Stomach (tissue), 9 donors: ENCODE data around the gene GAB1. TPM values are rescaled to one million over a fixed set of nuclear protein-coding genes. Genes with fewer than 3 reads are reported as not detected.

Experiments used
- DNase-seq, 2 donors: peaks; one replicate each; pipeline versions ENCODE4 v3.0.0 to v3.0.0-alpha.2; 2013 to 2019
- H3K27ac ChIP-seq, 5 donors: fragments of 200-600 bp in 4 of 5; sonication (generic) in 4 of 5; one replicate each; pipeline ENCODE4 v1.5.1; 2013 to 2019; ENCODE audit warnings: mild to moderate bottlenecking in 1 of 5, moderate library complexity in 1 of 5
- H3K27me3 ChIP-seq, 3 donors: fragments of 200-600 bp; sonication (generic); one replicate each; pipeline ENCODE4 v1.5.1; 2017 to 2019; ENCODE audit warnings: mixed run types in 1 of 3
- H3K36me3 ChIP-seq, 4 donors: fragments of 200-600 bp; sonication (generic); 1 replicate in 3 of 4; 2 replicates in 1 of 4; pipeline ENCODE4 v1.5.1; 2016 to 2019
- H3K4me1 ChIP-seq, 4 donors: fragments of 200-600 bp; sonication (generic); one replicate each; pipeline ENCODE4 v1.5.1; 2016 to 2019
- H3K4me3 ChIP-seq, 4 donors: fragments of 200-600 bp; sonication (generic) in 3 of 4; one replicate each; pipeline ENCODE4 v1.5.1; 2016 to 2019; ENCODE audit warnings: mild to moderate bottlenecking in 1 of 4
- H3K9me3 ChIP-seq, 4 donors: fragments of 200-600 bp; sonication (generic); one replicate each; pipeline ENCODE4 v1.5.1; 2016 to 2019
- EP300 ChIP-seq: sonication (generic); formaldehyde crosslinking; IDR thresholded peaks from one replicate; pipeline ENCODE4 v1.6.1; 2017; ENCODE audit warnings: antibody characterized with exemption
- POLR2A ChIP-seq, 4 donors: fragments of 450-650 bp; IDR thresholded peaks; one replicate each; pipeline ENCODE4 v1.6.1; 2016; ENCODE audit warnings: antibody characterized with exemption in 4 of 4, control low read depth in 2 of 4, mild to moderate bottlenecking in 1 of 4, moderate library complexity in 1 of 4
- POLR2AphosphoS5 ChIP-seq, 3 donors: sonication (generic); formaldehyde crosslinking; IDR thresholded peaks; one replicate each; pipeline ENCODE4 v1.6.1; 2016; ENCODE audit warnings: antibody characterized with exemption in 3 of 3
- WGBS, 5 donors: extraction: QIAGEN DNeasy Blood & Tissue Kit in 3 of 5; methylation state at CpG; one replicate each; pipeline versions ENCODE4 v1.1.5 to v1.1.7; 2013 to 2018; 5-methylcytosine and 5-hydroxymethylcytosine counted together
- intact Hi-C: fragments of 100-400 bp; cut with DNase I; formaldehyde crosslinking; loops from one replicate; pipeline ENCODE4 v1.15.1; 2023; ENCODE audit warnings: low total_unique reads
- polyA plus RNA-seq, 3 donors: library from polyadenylated mRNA; stranded (reverse); fragments of 200-250 nt; gene quantifications; one replicate each; pipeline ENCODE4 v1.2.3, GENCODE V29; 2013
- total RNA-seq, 5 donors: library from RNA; depleted of rRNA; stranded (reverse); fragments of >200 nt; gene quantifications; one replicate each; pipeline versions ENCODE4 v1.1.0 to v1.2.3, GENCODE V29; 2014 to 2016
- TF ChIP-seq, protein P1 (sequence below), 7 experiments: fragments of 450-650 bp in 4 of 7; fragments of 200-600 bp in 3 of 7; sonication (generic) in 3 of 7; IDR thresholded peaks; one replicate each; pipeline ENCODE4 v1.5.1; 2016 to 2019; ENCODE audit warnings: antibody characterized with exemption in 7 of 7, control low read depth in 2 of 7, mild to moderate bottlenecking in 1 of 7
- donor health status: healthy with polysubstance abuse.
- donor health status: Bipolar disorder and iron deficiency.
- donor health status: healthy.

The GAB1 gene
- total and polyA plus RNA-seq, 8 donors, result 3.2 to 101 (median 29.0) TPM

DNA sequence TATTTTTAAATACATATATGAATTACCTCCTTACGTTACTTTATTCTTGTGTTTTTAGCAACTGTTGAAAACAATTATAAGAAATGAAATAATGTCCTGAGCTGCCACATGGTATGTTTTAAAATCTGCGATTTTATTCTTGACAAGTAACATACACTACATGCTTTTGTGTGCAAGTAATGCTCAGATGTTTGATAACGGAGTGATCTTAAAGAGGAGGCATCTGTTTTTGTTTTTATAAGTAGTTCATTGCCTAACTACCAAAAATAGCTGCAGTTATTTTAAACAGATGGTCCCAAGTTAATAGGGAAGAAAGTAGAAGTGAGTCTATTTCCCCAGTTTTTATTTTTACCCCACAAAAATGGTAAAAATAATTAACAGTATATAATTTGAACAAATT, 55.2 kb downstream of the GAB1 start:
- Histone ChIP-seq H3K27me3 (no peaks in the 10 kb centered on the region), H3K4me1 (peaks cover 25 to 85% (median 55%) of the 10 kb centered on the region in 4 donors), H3K36me3 (no peaks in the 10 kb centered on the region), H3K4me3 (no peak overlapping the region), H3K27ac (no peak overlapping the region), H3K9me3 (no peaks in the 10 kb centered on the region)
- peak in 1 of 2 donors; percentile 38 for DNase-seq
- TF ChIP-seq POLR2AphosphoS5 (IDR thresholded peaks at IDR 0.05) (peak in 1 of 3 donors; percentile 11), POLR2A (IDR thresholded peaks at IDR 0.05) (no peak), EP300 (no peak)
- TF ChIP-seq, protein P1, sequence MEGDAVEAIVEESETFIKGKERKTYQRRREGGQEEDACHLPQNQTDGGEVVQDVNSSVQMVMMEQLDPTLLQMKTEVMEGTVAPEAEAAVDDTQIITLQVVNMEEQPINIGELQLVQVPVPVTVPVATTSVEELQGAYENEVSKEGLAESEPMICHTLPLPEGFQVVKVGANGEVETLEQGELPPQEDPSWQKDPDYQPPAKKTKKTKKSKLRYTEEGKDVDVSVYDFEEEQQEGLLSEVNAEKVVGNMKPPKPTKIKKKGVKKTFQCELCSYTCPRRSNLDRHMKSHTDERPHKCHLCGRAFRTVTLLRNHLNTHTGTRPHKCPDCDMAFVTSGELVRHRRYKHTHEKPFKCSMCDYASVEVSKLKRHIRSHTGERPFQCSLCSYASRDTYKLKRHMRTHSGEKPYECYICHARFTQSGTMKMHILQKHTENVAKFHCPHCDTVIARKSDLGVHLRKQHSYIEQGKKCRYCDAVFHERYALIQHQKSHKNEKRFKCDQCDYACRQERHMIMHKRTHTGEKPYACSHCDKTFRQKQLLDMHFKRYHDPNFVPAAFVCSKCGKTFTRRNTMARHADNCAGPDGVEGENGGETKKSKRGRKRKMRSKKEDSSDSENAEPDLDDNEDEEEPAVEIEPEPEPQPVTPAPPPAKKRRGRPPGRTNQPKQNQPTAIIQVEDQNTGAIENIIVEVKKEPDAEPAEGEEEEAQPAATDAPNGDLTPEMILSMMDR (IDR thresholded peaks at IDR 0.05), result no peak
- WGBS, 5 donors, result 39 to 60% (median 47%) methylated on average over 3 of the region's 3 CpGs
- intact Hi-C loops, result loop anchor here (10.0 kb wide), 1 partner anchor 47 kb away; no protein-coding TSS in a partner anchor

DNA sequence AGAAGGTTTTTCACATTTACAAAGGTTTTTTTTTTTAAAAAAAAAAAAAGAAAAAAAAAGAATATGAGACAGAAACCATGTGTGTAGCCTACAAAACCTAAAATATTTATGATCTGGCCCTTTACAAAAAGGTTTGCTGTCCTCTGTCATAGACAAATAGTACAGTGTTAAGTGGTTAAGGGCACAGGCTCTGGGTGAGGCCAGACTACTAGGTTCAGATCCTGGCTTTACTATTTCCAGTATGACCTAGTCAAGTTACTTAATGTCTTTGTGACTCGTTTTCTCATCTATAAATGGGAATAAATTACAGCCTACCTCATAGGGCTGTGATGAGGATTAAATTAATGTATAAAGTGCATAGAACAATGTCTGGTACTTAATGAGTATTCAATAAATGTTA, 56.5 kb downstream of the GAB1 start:
- Histone ChIP-seq H3K4me1 (peaks cover 29 to 84% (median 53%) of the 10 kb centered on the region in 4 donors), H3K27me3 (no peaks in the 10 kb centered on the region), H3K9me3 (no peaks in the 10 kb centered on the region), H3K36me3 (no peaks in the 10 kb centered on the region), H3K27ac (peak overlapping the region in 2 of 5 donors; percentile 1 to 15), H3K4me3 (no peak overlapping the region)
- no peak for DNase-seq
- TF ChIP-seq POLR2AphosphoS5 (IDR thresholded peaks at IDR 0.05) (no peak), EP300 (no peak), POLR2A (IDR thresholded peaks at IDR 0.05) (no peak)
- TF ChIP-seq, protein P1 (IDR thresholded peaks at IDR 0.05), result no peak
- intact Hi-C loops, result loop anchor here (10.0 kb wide), 1 partner anchor 48 kb away; no protein-coding TSS in a partner anchor
- WGBS, 5 donors, result 63 to 88% (median 73%) methylated on average over 1 of the region's 1 CpG

DNA sequence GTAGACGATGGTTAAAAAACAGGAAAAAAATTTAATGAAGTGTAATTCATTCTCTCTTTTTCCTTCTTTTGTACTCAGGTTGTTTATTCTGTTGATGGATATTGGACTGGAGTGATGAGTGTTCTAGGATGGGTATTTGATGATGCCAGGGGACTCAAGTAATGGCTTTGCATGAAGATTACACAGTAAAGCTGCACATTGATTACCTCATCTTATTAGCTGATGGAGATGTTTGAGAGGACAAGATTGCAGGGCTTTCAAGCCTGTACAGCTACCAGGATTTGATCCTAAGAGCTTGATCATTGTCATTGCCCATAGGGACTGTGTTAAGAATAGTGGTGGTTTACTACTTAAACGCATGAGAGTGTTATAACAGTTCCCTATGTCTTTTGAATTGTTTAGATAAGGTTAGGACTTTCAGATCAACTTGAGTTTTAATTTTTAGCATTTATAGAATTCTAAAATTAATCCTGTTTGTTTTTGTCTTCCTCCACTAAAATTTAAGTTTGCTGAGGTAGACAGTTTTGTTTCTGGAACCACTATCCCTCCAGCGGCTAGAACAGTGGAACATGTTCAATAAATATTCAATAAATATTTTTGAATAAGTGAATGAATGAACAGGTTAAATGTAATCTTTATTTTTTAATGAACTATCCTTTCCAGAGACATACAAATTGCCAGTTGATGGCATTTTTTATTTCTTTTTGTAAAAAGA, 58.2 kb downstream of the GAB1 start:
- peaks cover 17 to 76% (median 47%) of the 10 kb centered on the region in 4 donors for H3K4me1 ChIP-seq
- H3K4me3 ChIP-seq, result no peak overlapping the region
- no peaks in the 10 kb centered on the region for H3K27me3 ChIP-seq
- TF ChIP-seq, protein P1 (IDR thresholded peaks at IDR 0.05), result no peak
- TF ChIP-seq EP300 (no peak), POLR2AphosphoS5 (IDR thresholded peaks at IDR 0.05) (no peak), POLR2A (IDR thresholded peaks at IDR 0.05) (no peak)
- H3K9me3 ChIP-seq, result no peaks in the 10 kb centered on the region
- intact Hi-C loops, result loop anchor here (10.0 kb wide), 1 partner anchor 50 kb away; no protein-coding TSS in a partner anchor
- no peaks in the 10 kb centered on the region for H3K36me3 ChIP-seq
- no peak for DNase-seq
- 57 to 82% (median 71%) methylated on average over 3 of the region's 3 CpGs for WGBS, 5 donors
- no peak overlapping the region for H3K27ac ChIP-seq

DNA sequence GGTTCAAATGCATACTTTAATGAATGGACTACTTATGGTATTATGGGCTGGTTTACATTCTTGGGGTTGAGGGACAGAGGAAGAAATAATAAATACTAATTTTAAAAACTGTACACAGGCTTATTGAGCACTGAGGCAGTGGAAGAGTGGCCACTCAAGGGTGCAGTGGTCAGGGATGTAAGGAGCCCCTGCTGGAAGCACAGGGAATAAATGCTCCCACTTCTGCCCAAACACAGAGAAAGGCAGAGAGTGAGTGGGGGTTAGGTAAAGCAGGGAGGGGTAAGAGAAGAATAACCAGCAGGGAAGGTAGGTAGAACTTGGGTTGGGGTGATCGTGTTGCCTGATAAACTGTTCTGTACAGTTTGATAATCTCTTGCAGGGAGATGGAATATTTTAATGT, 60.0 kb downstream of the GAB1 start:
- peaks cover 6 to 64% (median 39%) of the 10 kb centered on the region in 4 donors for H3K4me1 ChIP-seq
- no peak overlapping the region for H3K27ac ChIP-seq
- WGBS, 5 donors, result 28 to 57% (median 38%) methylated on average over 1 of the region's 1 CpG
- H3K36me3 ChIP-seq, result no peaks in the 10 kb centered on the region
- no peaks in the 10 kb centered on the region for H3K9me3 ChIP-seq
- H3K4me3 ChIP-seq, result no peak overlapping the region
- H3K27me3 ChIP-seq, result no peaks in the 10 kb centered on the region
- no peak for DNase-seq
- intact Hi-C loops, result loop anchor here (10.0 kb wide), 1 partner anchor 52 kb away; no protein-coding TSS in a partner anchor
- TF ChIP-seq EP300 (no peak), POLR2AphosphoS5 (IDR thresholded peaks at IDR 0.05) (no peak), POLR2A (IDR thresholded peaks at IDR 0.05) (no peak)
- TF ChIP-seq, protein P1 (IDR thresholded peaks at IDR 0.05), result no peak
